Esophagus squamous epithelium (tissue), 4 donors: Measurements from ENCODE around the gene DAP3.
"Not testable (repeated sequence)": the region's sequence is repeated elsewhere in the genome, so short reads cannot be mapped to it uniquely, and the experiment has no call there.

ENCODE experiments used
- CTCF ChIP-seq, 6 experiments: fragments of 450-650 bp in 4 of 6; fragments of 200-600 bp in 2 of 6; sonication (generic) in 2 of 6; IDR thresholded peaks; one replicate each; pipeline ENCODE4 v1.5.1; 2016 to 2019; ENCODE audit warnings: antibody characterized with exemption in 6 of 6, mild to moderate bottlenecking in 4 of 6, moderate library complexity in 4 of 6
- POLR2A ChIP-seq, 4 donors: fragments of 450-650 bp; IDR thresholded peaks; one replicate each; pipeline ENCODE4 v1.6.1; 2017; ENCODE audit warnings: antibody characterized with exemption in 4 of 4, mild to moderate bottlenecking in 4 of 4, moderate library complexity in 3 of 4

- not testable (repeated sequence) for TF ChIP-seq CTCF, POLR2A (IDR thresholded peaks at IDR 0.05)
Measured at GRCh38 chr1:155687705-155688323, 1.1 kb upstream of the DAP3 start.
